Ishikawa (cell line): Measurements from ENCODE around the gene MTA1.

Experiments
- CEBPB ChIP-seq: IDR thresholded peaks from 2 replicates; pipeline ENCODE4 v1.6.1; 2012
- CREB1 ChIP-seq: IDR thresholded peaks from 2 replicates; pipeline ENCODE4 v1.6.1; 2012; ENCODE audit warnings: low read depth
- EGR1 ChIP-seq: IDR thresholded peaks from 2 replicates; pipeline ENCODE4 v1.6.1; 2012
- EP300 ChIP-seq: IDR thresholded peaks from 2 replicates; pipeline ENCODE4 v1.6.1; 2012; ENCODE audit warnings: borderline replicate concordance
- FOXM1 ChIP-seq: IDR thresholded peaks from 2 replicates; pipeline ENCODE4 v1.6.1; 2012; ENCODE audit warnings: low read depth, borderline replicate concordance
- NFIC ChIP-seq: IDR thresholded peaks from 2 replicates; pipeline ENCODE4 v1.6.1; 2012
- RAD21 ChIP-seq: IDR thresholded peaks from 2 replicates; pipeline ENCODE4 v1.6.1; 2012; ENCODE audit warnings: low read depth
- TAF1 ChIP-seq: IDR thresholded peaks from 2 replicates; pipeline ENCODE4 v1.6.1; 2012; ENCODE audit warnings: low read depth, mild to moderate bottlenecking
- TCF12 ChIP-seq: IDR thresholded peaks from 2 replicates; pipeline ENCODE4 v1.6.1; 2012; ENCODE audit warnings: low read depth
- TEAD4 ChIP-seq: IDR thresholded peaks from 2 replicates; pipeline ENCODE4 v1.6.1; 2012
- YY1 ChIP-seq: IDR thresholded peaks from 2 replicates; pipeline ENCODE4 v1.6.1; 2012; ENCODE audit warnings: low read depth
- ZBTB7A ChIP-seq: IDR thresholded peaks from 2 replicates; pipeline ENCODE4 v1.6.1; 2012; ENCODE audit warnings: low read depth
- TF ChIP-seq, protein P1 (sequence below): IDR thresholded peaks from 2 replicates; pipeline ENCODE4 v1.6.1; 2012; ENCODE audit warnings: low read depth, mild to moderate bottlenecking
- TF ChIP-seq, protein P2 (sequence below): IDR thresholded peaks from 2 replicates; pipeline ENCODE4 v1.6.1; 2012
- TF ChIP-seq, protein P3 (sequence below): IDR thresholded peaks from 2 replicates; pipeline ENCODE4 v1.6.1; 2012

Gene MTA1

DNA sequence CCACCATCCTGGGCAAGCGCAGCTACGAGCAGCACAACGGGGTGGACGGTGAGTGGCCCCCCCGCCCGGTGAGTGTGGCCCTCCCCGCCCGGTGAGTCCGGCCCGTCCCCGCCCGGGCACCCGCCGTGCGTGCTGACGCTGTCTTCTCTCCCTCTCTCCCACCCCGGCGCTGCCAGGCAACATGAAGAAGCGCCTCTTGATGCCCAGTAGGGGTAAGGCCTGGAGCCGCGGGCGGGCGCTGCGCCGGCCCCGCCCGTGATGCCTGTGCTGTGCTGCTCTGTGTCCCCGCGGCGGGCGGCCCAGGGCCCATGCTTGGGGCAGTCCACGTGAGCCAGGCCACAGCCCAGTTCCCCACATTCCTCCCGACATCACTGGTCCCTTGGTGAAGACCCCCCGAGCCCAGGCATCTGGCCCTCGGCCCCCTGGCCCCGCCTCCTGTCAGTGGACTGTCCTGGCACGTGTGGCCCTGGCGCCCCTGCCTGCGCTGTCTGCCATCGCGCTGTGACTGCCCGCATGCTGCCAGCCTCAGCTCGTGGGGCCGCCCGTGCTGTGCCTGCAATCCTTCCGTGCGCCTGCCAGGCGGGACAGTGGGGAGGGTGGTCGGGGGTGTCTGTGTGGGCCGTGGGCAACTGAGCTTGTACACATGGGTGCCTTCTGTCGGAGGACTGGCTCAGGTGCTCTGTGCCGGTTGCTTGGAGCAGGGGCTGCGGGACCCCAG is 47.1 kb downstream of the MTA1 start:
- TF ChIP-seq NFIC (0 out of 2 replicates have a peak, but pooled peaks have one; percentile 25), CEBPB (no peak), TCF12 (peak; percentile 19; the same call in 1 of the 2 replicates), FOXM1 (no peak), TAF1 (no peak; the same call in 1 of the 2 replicates), EP300 (no peak), EGR1 (no peak), CREB1 (no peak), RAD21 (no peak), ZBTB7A (no peak), TEAD4 (no peak), YY1 (0 out of 2 replicates have a peak, but pooled peaks have one; percentile 11)
- TF ChIP-seq, protein P1, sequence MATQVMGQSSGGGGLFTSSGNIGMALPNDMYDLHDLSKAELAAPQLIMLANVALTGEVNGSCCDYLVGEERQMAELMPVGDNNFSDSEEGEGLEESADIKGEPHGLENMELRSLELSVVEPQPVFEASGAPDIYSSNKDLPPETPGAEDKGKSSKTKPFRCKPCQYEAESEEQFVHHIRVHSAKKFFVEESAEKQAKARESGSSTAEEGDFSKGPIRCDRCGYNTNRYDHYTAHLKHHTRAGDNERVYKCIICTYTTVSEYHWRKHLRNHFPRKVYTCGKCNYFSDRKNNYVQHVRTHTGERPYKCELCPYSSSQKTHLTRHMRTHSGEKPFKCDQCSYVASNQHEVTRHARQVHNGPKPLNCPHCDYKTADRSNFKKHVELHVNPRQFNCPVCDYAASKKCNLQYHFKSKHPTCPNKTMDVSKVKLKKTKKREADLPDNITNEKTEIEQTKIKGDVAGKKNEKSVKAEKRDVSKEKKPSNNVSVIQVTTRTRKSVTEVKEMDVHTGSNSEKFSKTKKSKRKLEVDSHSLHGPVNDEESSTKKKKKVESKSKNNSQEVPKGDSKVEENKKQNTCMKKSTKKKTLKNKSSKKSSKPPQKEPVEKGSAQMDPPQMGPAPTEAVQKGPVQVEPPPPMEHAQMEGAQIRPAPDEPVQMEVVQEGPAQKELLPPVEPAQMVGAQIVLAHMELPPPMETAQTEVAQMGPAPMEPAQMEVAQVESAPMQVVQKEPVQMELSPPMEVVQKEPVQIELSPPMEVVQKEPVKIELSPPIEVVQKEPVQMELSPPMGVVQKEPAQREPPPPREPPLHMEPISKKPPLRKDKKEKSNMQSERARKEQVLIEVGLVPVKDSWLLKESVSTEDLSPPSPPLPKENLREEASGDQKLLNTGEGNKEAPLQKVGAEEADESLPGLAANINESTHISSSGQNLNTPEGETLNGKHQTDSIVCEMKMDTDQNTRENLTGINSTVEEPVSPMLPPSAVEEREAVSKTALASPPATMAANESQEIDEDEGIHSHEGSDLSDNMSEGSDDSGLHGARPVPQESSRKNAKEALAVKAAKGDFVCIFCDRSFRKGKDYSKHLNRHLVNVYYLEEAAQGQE = no peak
- TF ChIP-seq, protein P2, sequence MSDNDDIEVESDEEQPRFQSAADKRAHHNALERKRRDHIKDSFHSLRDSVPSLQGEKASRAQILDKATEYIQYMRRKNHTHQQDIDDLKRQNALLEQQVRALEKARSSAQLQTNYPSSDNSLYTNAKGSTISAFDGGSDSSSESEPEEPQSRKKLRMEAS = no peak
- TF ChIP-seq, protein P3, sequence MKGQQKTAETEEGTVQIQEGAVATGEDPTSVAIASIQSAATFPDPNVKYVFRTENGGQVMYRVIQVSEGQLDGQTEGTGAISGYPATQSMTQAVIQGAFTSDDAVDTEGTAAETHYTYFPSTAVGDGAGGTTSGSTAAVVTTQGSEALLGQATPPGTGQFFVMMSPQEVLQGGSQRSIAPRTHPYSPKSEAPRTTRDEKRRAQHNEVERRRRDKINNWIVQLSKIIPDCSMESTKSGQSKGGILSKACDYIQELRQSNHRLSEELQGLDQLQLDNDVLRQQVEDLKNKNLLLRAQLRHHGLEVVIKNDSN = no peak

DNA sequence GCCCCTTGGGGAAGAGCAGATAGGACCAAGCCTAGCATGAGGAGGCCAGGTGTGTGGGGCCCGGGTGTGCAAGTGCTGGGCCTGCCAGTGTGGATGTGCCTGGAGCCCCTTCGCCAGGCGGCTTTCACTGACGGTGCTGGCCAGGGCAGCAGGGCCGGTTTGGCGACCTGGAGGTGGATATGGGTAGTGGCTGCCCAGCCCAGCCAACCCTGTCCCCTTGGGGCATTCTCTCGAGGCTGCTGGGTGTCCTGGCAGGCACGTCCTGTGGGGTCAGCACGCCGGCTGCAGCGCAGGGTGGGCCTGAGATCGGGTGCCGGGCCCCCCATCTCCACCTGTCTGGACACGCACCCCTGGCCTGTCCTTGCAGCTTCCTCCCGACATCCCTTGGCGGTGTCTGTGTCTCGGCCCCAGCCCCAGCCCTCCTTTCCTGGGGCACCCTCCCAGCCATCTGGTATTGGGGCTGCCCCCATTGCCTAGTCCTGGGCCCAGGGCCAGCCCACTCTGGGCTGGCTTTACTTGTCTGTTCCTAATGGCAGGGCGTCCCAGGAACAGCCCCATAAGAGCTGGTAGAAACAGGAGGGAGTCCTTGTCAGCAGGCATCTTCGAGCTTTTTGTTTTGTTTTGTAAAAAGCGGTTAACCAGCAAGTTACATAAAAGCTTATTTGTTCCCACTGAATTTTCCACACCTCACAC is 47.8 kb downstream of the MTA1 start:
- TF ChIP-seq, protein P1 = no peak
- TF ChIP-seq, protein P3 = no peak
- TF ChIP-seq NFIC (peak; percentile 60; the same call in 1 of the 2 replicates), RAD21 (no peak), TCF12 (peak; percentile 56; the same call in 1 of the 2 replicates), EP300 (no peak; the same call in 1 of the 2 replicates), CREB1 (no peak), TEAD4 (peak; percentile 21; the same call in 1 of the 2 replicates), ZBTB7A (no peak; the same call in 1 of the 2 replicates), CEBPB (no peak), FOXM1 (no peak), YY1 (no peak), EGR1 (0 out of 2 replicates have a peak, but pooled peaks have one; percentile 30), TAF1 (no peak)
- TF ChIP-seq, protein P2 = peak; percentile 52; the same call in 1 of the 2 replicates

DNA sequence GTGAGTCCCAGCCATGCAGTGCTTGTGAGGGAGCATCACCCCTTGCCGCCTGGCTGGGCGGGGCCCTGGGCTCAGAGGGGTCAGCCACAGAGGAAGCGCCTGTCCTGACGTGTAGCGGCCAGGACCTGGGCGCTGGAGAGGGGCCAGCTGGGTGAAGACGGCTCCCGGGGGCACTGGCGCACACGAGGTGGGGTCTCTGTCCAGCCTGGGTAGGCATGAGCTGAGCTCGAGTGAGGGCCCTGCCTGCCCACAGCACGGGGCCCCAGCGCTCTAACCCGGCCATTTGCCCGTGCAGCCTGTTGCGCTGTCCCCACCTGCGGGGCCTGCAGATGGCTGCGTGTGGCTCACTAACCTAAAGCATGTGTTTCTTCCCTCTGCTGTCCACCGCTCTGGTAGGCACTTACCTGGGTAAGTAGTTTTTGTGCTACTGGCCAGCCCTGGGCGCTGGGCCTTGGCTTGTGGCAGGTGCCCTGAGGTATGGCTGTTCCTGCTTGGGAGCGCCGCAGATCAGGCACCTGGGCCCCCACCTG is 48.4 kb downstream of the MTA1 start:
- TF ChIP-seq FOXM1 (no peak), TCF12 (no peak), ZBTB7A (no peak), CREB1 (no peak), CEBPB (no peak), TEAD4 (no peak), TAF1 (no peak), YY1 (no peak), NFIC (no peak)
- TF ChIP-seq, protein P2 = no peak
- TF ChIP-seq, protein P1 = no peak
